ENCODE measurements around the gene IRX5.
A peak's percentile ranks its signal among the peaks of the same experiment; 100 is the strongest.

Gene IRX5

DNA sequence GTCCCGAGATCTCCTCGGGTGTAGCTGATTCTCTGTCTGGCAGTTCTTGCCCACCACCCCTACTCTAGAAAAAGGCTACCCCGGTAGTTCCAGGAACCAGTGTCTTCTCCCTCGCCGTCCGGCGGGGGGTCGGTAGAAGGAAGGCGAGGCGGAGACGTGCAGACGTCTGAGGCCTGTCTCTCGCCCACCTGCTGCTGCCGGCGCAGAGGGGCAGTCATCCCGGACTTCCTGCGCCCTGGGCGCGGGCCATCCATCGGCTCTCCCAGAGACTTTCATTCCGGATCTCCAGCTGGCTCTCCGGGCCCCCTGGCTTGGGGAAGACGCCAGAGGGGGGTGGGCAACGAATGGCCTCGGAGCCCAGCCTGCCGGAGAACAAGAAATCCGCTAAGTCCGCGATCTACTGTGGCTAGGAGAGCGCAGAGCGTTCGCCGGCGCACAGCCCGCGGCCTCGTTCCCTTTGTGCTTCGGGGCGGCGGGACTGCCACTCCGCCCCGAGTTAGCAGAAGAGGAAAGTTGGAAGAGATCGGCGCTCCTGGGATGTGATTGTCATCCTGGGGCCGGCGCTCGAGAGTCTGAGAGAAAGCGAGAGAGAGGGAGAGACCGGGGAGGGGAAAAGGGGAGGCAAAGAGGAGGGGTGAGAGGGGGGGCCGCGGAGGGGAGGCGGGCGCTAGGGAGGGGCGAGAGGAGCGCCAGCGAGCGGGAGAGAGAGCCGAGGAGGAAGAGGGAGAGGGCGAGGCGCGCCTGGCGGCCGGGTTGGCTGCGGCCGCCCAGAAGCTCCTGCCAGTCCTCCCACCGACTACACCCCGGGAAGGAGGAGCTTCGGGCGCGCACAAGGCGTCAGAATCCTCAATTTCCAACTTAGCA lies at the start of gene IRX5:
Gene IRX5 (plus strand): TSS at position 861 of the 864 bp plus-strand sequence. CDS start 334 bp downstream, outside the sequence.
- Histone ChIP-seq H3K4me3 (ENCODE audit: low read length in 2 of 2) (peak within 1 kb of the TSS; percentile 64 to 75), H3K4me1 (ENCODE audit: control insufficient read depth, insufficient read depth, low read length) (peaks cover 24% of the 10 kb centered on the region), H3K9ac (ENCODE audit: low read length in 2 of 2) (no peak within 1 kb of the TSS), H3K9me3 (ENCODE audit: control insufficient read depth in 2 of 2, low read length in 2 of 2) (no peaks in the 10 kb centered on the region), H3K27me3 (ENCODE audit: control insufficient read depth in 1 of 2, insufficient read depth in 2 of 2, low read length in 2 of 2) (peaks cover 62 to 87% of the 10 kb centered on the region in 2 donors), H3K27ac (ENCODE audit: low read length) (no peak within 1 kb of the TSS), H3K36me3 (ENCODE audit: control insufficient read depth in 2 of 2, insufficient read depth in 2 of 2, low read length in 2 of 2) (no peaks in the 10 kb centered on the region)

DNA sequence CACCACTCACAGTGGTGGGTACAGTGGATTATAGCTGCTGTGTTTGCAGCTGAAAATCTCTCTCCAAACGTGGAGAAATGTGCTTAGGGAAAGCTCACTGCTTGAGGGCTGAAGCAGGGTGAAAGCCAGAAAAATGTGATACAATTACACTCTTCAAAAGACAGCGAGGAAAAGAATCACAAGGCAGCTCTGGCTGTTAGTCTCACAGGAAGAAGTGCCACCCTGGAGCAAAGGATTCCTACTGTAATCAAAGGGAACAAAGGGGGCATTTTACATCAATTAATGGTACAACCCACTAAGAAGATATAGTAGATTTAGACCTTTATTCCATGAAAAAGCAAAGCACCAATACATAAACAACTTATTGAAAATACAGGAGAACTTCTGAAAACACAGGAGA lies 48.1 kb upstream of the IRX5 start:
- no peaks in the 10 kb centered on the region for H3K27me3 ChIP-seq (ENCODE audit: control insufficient read depth in 1 of 2, insufficient read depth in 2 of 2, low read length in 2 of 2)
- H3K27ac ChIP-seq (ENCODE audit: low read length), result no peak overlapping the region
- H3K9ac ChIP-seq (ENCODE audit: low read length in 2 of 2), result no peak overlapping the region
- H3K4me3 ChIP-seq (ENCODE audit: low read length in 2 of 2), result no peak overlapping the region
- no peaks in the 10 kb centered on the region for H3K36me3 ChIP-seq (ENCODE audit: control insufficient read depth in 2 of 2, insufficient read depth in 2 of 2, low read length in 2 of 2)
- peaks cover 5 to 15% of the 10 kb centered on the region in 2 donors for H3K9me3 ChIP-seq (ENCODE audit: control insufficient read depth in 2 of 2, low read length in 2 of 2)
- H3K4me1 ChIP-seq (ENCODE audit: control insufficient read depth, insufficient read depth, low read length), result no peaks in the 10 kb centered on the region

DNA sequence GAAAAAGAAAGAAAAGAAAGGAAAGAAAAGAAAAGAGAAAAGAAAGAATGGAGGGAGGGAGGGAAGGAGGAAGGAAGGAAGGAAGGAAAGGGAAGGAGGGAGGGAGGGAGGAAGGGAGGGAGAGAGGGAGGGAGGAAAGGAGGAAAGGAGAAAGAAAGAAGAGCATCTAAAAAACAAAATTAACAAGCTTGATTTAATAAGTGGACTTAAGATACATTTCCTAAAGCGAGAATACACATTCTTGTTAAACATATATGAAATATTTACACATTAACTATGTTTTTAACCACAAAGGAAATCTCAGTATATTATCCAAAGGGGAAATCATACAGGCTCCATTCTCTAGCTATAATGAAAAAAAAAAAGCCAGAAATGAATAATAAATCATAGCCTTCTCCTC lies 47.3 kb upstream of the IRX5 start:
- Histone ChIP-seq H3K27ac (ENCODE audit: low read length) (no peak overlapping the region), H3K4me1 (ENCODE audit: control insufficient read depth, insufficient read depth, low read length) (no peaks in the 10 kb centered on the region), H3K36me3 (ENCODE audit: control insufficient read depth in 2 of 2, insufficient read depth in 2 of 2, low read length in 2 of 2) (no peaks in the 10 kb centered on the region), H3K9ac (ENCODE audit: low read length in 2 of 2) (no peak overlapping the region), H3K9me3 (ENCODE audit: control insufficient read depth in 2 of 2, low read length in 2 of 2) (peaks cover 5 to 15% of the 10 kb centered on the region in 2 donors), H3K27me3 (ENCODE audit: control insufficient read depth in 1 of 2, insufficient read depth in 2 of 2, low read length in 2 of 2) (no peaks in the 10 kb centered on the region), H3K4me3 (ENCODE audit: low read length in 2 of 2) (no peak overlapping the region)

DNA sequence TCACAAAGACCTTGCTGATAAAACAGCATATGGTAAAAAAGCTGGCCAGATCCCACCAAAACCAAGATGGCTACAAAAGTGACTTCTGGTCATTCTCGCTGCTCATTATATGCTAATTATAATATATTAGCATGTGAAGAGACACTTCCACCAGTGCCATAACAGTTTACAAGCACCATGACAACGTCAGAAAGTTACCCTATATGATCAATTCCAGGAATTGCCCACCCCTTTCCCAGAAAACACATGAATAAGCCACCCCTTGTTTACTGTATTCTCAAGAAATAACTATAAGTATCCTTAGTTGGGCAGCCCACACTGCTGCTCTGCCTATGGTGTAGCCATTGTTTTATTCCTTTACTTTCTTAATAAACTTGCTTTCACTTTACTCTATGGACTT lies 44.6 kb upstream of the IRX5 start:
- H3K9me3 ChIP-seq (ENCODE audit: control insufficient read depth in 2 of 2, low read length in 2 of 2), result peaks cover 5 to 11% of the 10 kb centered on the region in 2 donors
- no peak overlapping the region for H3K4me3 ChIP-seq (ENCODE audit: low read length in 2 of 2)
- no peaks in the 10 kb centered on the region for H3K27me3 ChIP-seq (ENCODE audit: control insufficient read depth in 1 of 2, insufficient read depth in 2 of 2, low read length in 2 of 2)
- H3K4me1 ChIP-seq (ENCODE audit: control insufficient read depth, insufficient read depth, low read length), result no peaks in the 10 kb centered on the region
- H3K9ac ChIP-seq (ENCODE audit: low read length in 2 of 2), result no peak overlapping the region
- no peaks in the 10 kb centered on the region for H3K36me3 ChIP-seq (ENCODE audit: control insufficient read depth in 2 of 2, insufficient read depth in 2 of 2, low read length in 2 of 2)
- no peak overlapping the region for H3K27ac ChIP-seq (ENCODE audit: low read length)

DNA sequence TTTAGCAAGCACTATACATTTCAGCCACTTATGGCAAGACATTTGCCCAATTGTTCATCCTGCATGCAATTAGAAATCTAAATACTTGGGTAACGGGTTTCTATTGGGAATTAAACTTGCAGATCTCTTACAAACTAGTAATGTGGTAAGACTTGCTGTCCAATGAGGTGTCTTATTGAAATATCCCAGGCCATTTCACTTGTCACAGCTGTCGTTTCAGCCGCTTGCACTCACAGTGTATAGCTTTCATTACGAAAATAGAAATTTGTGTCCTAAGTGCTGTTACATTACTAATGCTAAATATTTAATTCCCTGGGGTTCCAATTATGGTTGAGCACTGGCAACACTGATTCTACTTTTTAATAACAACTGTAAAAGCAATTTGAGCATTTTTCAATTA lies 40.3 kb upstream of the IRX5 start:
- Histone ChIP-seq H3K9ac (ENCODE audit: low read length in 2 of 2) (no peak overlapping the region), H3K27me3 (ENCODE audit: control insufficient read depth in 1 of 2, insufficient read depth in 2 of 2, low read length in 2 of 2) (no peaks in the 10 kb centered on the region), H3K36me3 (ENCODE audit: control insufficient read depth in 2 of 2, insufficient read depth in 2 of 2, low read length in 2 of 2) (no peaks in the 10 kb centered on the region), H3K9me3 (ENCODE audit: control insufficient read depth in 2 of 2, low read length in 2 of 2) (peaks cover 0 to 7% of the 10 kb centered on the region in 2 donors), H3K4me3 (ENCODE audit: low read length in 2 of 2) (no peak overlapping the region), H3K4me1 (ENCODE audit: control insufficient read depth, insufficient read depth, low read length) (no peaks in the 10 kb centered on the region), H3K27ac (ENCODE audit: low read length) (no peak overlapping the region)

DNA sequence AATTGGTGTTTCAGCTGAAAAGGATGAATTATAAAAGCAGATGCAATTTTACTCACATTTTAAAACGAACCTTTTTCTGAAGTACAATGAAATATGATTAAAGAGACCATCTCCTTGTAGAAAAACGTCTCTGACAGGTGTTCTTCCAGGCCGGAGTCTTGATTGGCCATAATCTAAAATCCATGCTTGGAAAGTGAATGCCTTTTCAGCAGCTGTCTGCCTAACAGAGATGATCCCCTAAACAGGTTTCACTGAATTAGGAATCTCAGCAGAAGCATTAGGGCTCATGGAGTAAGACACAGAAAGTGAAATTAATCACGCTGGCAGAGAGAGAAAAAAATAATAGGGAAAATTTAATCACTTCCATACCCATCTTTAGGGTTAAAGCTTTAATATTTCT lies 39.3 kb upstream of the IRX5 start:
- H3K4me1 ChIP-seq (ENCODE audit: control insufficient read depth, insufficient read depth, low read length), result no peaks in the 10 kb centered on the region
- no peaks in the 10 kb centered on the region for H3K36me3 ChIP-seq (ENCODE audit: control insufficient read depth in 2 of 2, insufficient read depth in 2 of 2, low read length in 2 of 2)
- peaks cover 0 to 2% of the 10 kb centered on the region in 2 donors for H3K27me3 ChIP-seq (ENCODE audit: control insufficient read depth in 1 of 2, insufficient read depth in 2 of 2, low read length in 2 of 2)
- H3K4me3 ChIP-seq (ENCODE audit: low read length in 2 of 2), result no peak overlapping the region
- no peak overlapping the region for H3K27ac ChIP-seq (ENCODE audit: low read length)
- no peak overlapping the region for H3K9ac ChIP-seq (ENCODE audit: low read length in 2 of 2)
- H3K9me3 ChIP-seq (ENCODE audit: control insufficient read depth in 2 of 2, low read length in 2 of 2), result peaks cover 0 to 5% of the 10 kb centered on the region in 2 donors

DNA sequence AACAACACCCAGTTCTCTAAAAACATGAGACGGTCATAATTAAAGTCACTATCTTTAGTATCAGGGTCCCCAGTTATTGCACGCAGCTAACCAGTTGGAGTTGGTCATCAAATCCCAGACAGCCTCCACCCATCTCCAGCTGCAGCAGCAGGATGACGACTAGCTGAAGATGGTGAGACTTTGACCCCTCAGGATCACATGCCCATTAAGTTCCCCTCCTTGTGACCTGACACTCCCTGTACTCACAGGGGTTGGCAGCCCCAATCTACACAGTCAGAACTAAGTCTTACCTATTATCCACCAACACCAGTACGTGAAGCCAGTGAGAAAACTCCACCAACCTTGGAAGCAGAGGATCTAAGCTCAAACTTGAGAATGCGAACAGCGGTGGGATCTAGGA lies 37.7 kb upstream of the IRX5 start:
- H3K4me1 ChIP-seq (ENCODE audit: control insufficient read depth, insufficient read depth, low read length), result no peaks in the 10 kb centered on the region
- peaks cover 0 to 2% of the 10 kb centered on the region in 2 donors for H3K27me3 ChIP-seq (ENCODE audit: control insufficient read depth in 1 of 2, insufficient read depth in 2 of 2, low read length in 2 of 2)
- no peak overlapping the region for H3K4me3 ChIP-seq (ENCODE audit: low read length in 2 of 2)
- H3K9me3 ChIP-seq (ENCODE audit: control insufficient read depth in 2 of 2, low read length in 2 of 2), result peaks cover 0 to 2% of the 10 kb centered on the region in 2 donors
- H3K9ac ChIP-seq (ENCODE audit: low read length in 2 of 2), result no peak overlapping the region
- no peaks in the 10 kb centered on the region for H3K36me3 ChIP-seq (ENCODE audit: control insufficient read depth in 2 of 2, insufficient read depth in 2 of 2, low read length in 2 of 2)
- H3K27ac ChIP-seq (ENCODE audit: low read length), result no peak overlapping the region

DNA sequence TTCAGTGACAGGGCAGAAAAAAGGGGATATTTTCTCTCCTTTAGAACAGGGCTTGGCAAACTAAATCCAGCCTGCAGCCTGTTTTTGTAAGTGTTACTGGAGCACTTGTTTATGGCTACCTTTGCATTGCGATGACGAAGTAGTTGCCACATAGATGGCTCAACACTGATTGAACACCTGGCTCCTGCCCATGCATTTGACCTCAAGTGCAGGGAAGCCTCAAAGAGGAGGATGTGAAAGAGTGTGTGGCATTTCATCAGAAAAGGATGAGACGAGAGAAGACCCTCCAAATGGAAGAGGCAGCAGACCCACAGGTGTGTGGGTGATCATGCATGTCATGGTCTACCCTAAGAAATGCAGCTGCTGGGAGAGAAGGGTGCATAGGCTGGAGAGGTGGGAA lies 32.7 kb upstream of the IRX5 start:
- Histone ChIP-seq H3K4me3 (ENCODE audit: low read length in 2 of 2) (no peak overlapping the region), H3K27me3 (ENCODE audit: control insufficient read depth in 1 of 2, insufficient read depth in 2 of 2, low read length in 2 of 2) (peaks cover 0 to 2% of the 10 kb centered on the region in 2 donors), H3K27ac (ENCODE audit: low read length) (no peak overlapping the region), H3K4me1 (ENCODE audit: control insufficient read depth, insufficient read depth, low read length) (no peaks in the 10 kb centered on the region), H3K9ac (ENCODE audit: low read length in 2 of 2) (no peak overlapping the region), H3K9me3 (ENCODE audit: control insufficient read depth in 2 of 2, low read length in 2 of 2) (peaks cover 0 to 2% of the 10 kb centered on the region in 2 donors), H3K36me3 (ENCODE audit: control insufficient read depth in 2 of 2, insufficient read depth in 2 of 2, low read length in 2 of 2) (no peaks in the 10 kb centered on the region)

DNA sequence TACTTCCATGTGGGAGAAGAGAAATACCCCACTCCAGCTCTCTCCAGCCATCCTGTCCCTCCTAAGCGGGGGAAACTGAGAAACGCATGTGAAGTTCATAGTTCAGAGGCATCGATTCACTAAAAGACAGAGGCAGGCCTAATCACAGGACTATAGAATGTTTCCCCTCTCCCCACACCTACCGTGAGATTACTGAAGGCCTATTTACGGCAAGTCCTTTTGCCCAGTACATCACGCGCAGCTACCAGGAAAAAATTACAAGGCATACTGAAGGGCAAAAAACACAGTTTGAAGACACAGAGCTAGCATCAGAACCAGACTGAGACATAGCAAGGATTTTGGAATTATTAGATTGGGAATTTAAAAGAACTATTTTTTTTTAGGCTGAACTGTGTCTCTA lies 29.1 kb upstream of the IRX5 start:
- Histone ChIP-seq H3K27ac (ENCODE audit: low read length) (no peak overlapping the region), H3K4me3 (ENCODE audit: low read length in 2 of 2) (no peak overlapping the region), H3K36me3 (ENCODE audit: control insufficient read depth in 2 of 2, insufficient read depth in 2 of 2, low read length in 2 of 2) (no peaks in the 10 kb centered on the region), H3K4me1 (ENCODE audit: control insufficient read depth, insufficient read depth, low read length) (no peaks in the 10 kb centered on the region), H3K9ac (ENCODE audit: low read length in 2 of 2) (no peak overlapping the region), H3K9me3 (ENCODE audit: control insufficient read depth in 2 of 2, low read length in 2 of 2) (peaks cover 0 to 2% of the 10 kb centered on the region in 2 donors), H3K27me3 (ENCODE audit: control insufficient read depth in 1 of 2, insufficient read depth in 2 of 2, low read length in 2 of 2) (no peaks in the 10 kb centered on the region)

DNA sequence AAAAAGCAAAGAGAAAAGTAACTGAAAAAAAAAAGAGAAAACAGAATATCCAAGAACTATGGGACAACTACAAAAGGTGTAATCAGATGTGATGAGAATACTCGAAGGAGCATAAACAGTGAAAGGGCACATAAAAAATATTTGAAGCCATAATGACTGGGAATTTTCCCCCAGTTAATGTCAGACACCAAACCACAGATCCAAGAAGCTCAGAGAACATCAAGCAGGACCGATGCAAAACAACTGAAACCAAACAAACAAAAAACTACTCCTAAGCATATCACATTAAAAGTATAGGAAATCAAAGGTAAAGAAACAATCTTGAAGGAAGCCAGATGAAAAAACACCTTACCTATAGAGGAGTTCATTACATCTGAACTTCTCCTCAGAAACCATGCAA lies 27.6 kb upstream of the IRX5 start:
- no peak overlapping the region for H3K27ac ChIP-seq (ENCODE audit: low read length)
- H3K36me3 ChIP-seq (ENCODE audit: control insufficient read depth in 2 of 2, insufficient read depth in 2 of 2, low read length in 2 of 2), result no peaks in the 10 kb centered on the region
- no peak overlapping the region for H3K4me3 ChIP-seq (ENCODE audit: low read length in 2 of 2)
- H3K9me3 ChIP-seq (ENCODE audit: control insufficient read depth in 2 of 2, low read length in 2 of 2), result no peaks in the 10 kb centered on the region
- H3K4me1 ChIP-seq (ENCODE audit: control insufficient read depth, insufficient read depth, low read length), result no peaks in the 10 kb centered on the region
- H3K27me3 ChIP-seq (ENCODE audit: control insufficient read depth in 1 of 2, insufficient read depth in 2 of 2, low read length in 2 of 2), result no peaks in the 10 kb centered on the region
- H3K9ac ChIP-seq (ENCODE audit: low read length in 2 of 2), result no peak overlapping the region

DNA sequence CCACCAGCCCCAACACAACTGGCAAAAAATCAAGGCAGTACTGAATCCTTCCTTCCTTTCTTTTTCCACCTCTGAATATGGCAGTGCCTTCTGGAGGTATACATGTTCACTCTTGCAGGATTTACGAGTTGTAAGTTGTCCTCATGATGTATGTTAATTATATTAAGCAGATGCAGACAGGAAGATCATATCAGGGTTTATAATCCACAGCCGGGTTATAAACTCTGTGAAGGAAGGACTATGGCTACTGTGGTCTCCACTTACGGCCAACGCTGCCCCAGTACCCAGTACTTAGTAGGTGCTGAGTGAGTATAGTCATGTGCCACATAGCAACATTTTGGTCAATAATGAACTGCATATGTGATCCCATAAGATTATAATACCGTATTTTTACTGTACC lies 19.6 kb upstream of the IRX5 start:
- Histone ChIP-seq H3K27ac (ENCODE audit: low read length) (no peak overlapping the region), H3K9ac (ENCODE audit: low read length in 2 of 2) (no peak overlapping the region), H3K4me1 (ENCODE audit: control insufficient read depth, insufficient read depth, low read length) (no peaks in the 10 kb centered on the region), H3K36me3 (ENCODE audit: control insufficient read depth in 2 of 2, insufficient read depth in 2 of 2, low read length in 2 of 2) (no peaks in the 10 kb centered on the region), H3K27me3 (ENCODE audit: control insufficient read depth in 1 of 2, insufficient read depth in 2 of 2, low read length in 2 of 2) (peaks cover 0 to 3% of the 10 kb centered on the region in 2 donors), H3K9me3 (ENCODE audit: control insufficient read depth in 2 of 2, low read length in 2 of 2) (no peaks in the 10 kb centered on the region), H3K4me3 (ENCODE audit: low read length in 2 of 2) (no peak overlapping the region)

All from stomach smooth muscle (tissue), 2 donors.